GM10847 (cell line): ENCODE data around the gene CUBN.

Experiments
- POLR2A ChIP-seq: IDR thresholded peaks from 2 replicates; pipeline ENCODE4 v1.6.1; 2011; ENCODE audit not compliant: insufficient read length; ENCODE audit errors: extremely low read depth

CUBN gene

GRCh38 chr10:16941067-16941466, 188.5 kb downstream of the CUBN start:
- no peak for TF ChIP-seq POLR2A

- TF ChIP-seq POLR2A = no peak
Measured at GRCh38 chr10:16938952-16939351, 190.7 kb downstream of the CUBN start.

GRCh38 chr10:16934461-16934860, 195.2 kb downstream of the CUBN start:
- TF ChIP-seq POLR2A = no peak

GRCh38 chr10:16933783-16934182, 195.8 kb downstream of the CUBN start:
- TF ChIP-seq POLR2A = no peak

GRCh38 chr10:16931930-16932329, 197.7 kb downstream of the CUBN start:
- no peak for TF ChIP-seq POLR2A

- no peak for TF ChIP-seq POLR2A
Measured at GRCh38 chr10:16930540-16930939, 199.1 kb downstream of the CUBN start.

- no peak for TF ChIP-seq POLR2A
Measured at GRCh38 chr10:16929069-16929468, 200.5 kb downstream of the CUBN start.

GRCh38 chr10:16927546-16927945, 202.1 kb downstream of the CUBN start:
- no peak for TF ChIP-seq POLR2A

GRCh38 chr10:16923726-16924125, 205.9 kb downstream of the CUBN start:
- TF ChIP-seq POLR2A = no peak

- no peak for TF ChIP-seq POLR2A
Measured at GRCh38 chr10:16923309-16923708, 206.3 kb downstream of the CUBN start.

- TF ChIP-seq POLR2A = no peak
Measured at GRCh38 chr10:16919121-16919982, 210.3 kb downstream of the CUBN start.

- no peak for TF ChIP-seq POLR2A
Measured at GRCh38 chr10:16916496-16916895, 213.1 kb downstream of the CUBN start.

- TF ChIP-seq POLR2A = no peak
Measured at GRCh38 chr10:16915300-16915699, 214.3 kb downstream of the CUBN start.

- TF ChIP-seq POLR2A = no peak
Measured at GRCh38 chr10:16913266-16913665, 216.3 kb downstream of the CUBN start.

GRCh38 chr10:16910793-16911164, 218.8 kb downstream of the CUBN start:
- TF ChIP-seq POLR2A = no peak

- TF ChIP-seq POLR2A = no peak
Measured at GRCh38 chr10:16909961-16910792, 219.4 kb downstream of the CUBN start.
